ENCODE results near the gene ATP2B2.

DNA sequence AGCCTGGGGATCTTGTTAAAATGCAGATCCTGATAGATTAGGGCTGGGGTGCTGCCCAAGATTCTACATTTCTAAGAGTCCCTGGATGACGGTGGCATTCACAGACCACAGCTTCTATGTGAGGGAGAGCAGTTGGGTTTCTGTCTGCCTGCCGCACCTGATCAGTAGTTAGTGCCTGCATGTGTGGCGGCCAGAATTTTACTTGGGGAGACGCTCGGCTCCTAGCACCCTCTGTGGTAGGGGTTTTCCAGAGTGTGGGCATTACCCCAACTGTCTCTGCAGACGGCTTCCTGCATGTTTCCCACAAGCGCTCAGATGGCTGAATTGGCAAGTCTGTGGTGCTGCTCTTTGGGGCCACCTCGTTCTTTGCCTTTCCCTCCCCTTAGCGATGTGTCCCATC, 220.9 kb downstream of the ATP2B2 start:
- TF ChIP-seq, protein P1, sequence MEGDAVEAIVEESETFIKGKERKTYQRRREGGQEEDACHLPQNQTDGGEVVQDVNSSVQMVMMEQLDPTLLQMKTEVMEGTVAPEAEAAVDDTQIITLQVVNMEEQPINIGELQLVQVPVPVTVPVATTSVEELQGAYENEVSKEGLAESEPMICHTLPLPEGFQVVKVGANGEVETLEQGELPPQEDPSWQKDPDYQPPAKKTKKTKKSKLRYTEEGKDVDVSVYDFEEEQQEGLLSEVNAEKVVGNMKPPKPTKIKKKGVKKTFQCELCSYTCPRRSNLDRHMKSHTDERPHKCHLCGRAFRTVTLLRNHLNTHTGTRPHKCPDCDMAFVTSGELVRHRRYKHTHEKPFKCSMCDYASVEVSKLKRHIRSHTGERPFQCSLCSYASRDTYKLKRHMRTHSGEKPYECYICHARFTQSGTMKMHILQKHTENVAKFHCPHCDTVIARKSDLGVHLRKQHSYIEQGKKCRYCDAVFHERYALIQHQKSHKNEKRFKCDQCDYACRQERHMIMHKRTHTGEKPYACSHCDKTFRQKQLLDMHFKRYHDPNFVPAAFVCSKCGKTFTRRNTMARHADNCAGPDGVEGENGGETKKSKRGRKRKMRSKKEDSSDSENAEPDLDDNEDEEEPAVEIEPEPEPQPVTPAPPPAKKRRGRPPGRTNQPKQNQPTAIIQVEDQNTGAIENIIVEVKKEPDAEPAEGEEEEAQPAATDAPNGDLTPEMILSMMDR (IDR thresholded peaks at IDR 0.05; ENCODE audit: low read depth, low read length): no peak
- no peak for TF ChIP-seq EZH2phosphoT487 (IDR thresholded peaks at IDR 0.05; ENCODE audit: low read depth)
